ENCODE data around the gene MED22. TPM values are rescaled to one million over a fixed set of nuclear protein-coding genes. Genes with fewer than 3 reads are reported as not detected.

Gene MED22
- total RNA-seq, 1 donor from 2014 or later, result 49.2 TPM

GRCh38 chr9:133306242-133307204 lies 41.4 kb downstream of the MED22 start:
- Mint-ChIP-seq H3K4me3 (ENCODE audit: low read depth) (no peak overlapping the region), H3K27ac (no peak overlapping the region), H3K9me3 (ENCODE audit: low read depth) (peaks cover 8% of the 10 kb centered on the region), H3K36me3 (ENCODE audit: insufficient read depth) (no peaks in the 10 kb centered on the region), H3K27me3 (peaks cover 23% of the 10 kb centered on the region), H3K4me1 (ENCODE audit: low read depth) (no peaks in the 10 kb centered on the region)
- DNase-seq (ENCODE audit: low spot score, unreplicated experiment), result no peak
- TF ChIP-seq CTCF (IDR thresholded peaks at IDR 0.05; ENCODE audit: unreplicated experiment), result no peak

GRCh38 chr9:133305731-133306130 lies 42.2 kb downstream of the MED22 start:
- no peak overlapping the region for H3K27ac Mint-ChIP-seq
- H3K36me3 Mint-ChIP-seq (ENCODE audit: insufficient read depth), result no peaks in the 10 kb centered on the region
- no peak overlapping the region for H3K4me3 Mint-ChIP-seq (ENCODE audit: low read depth)
- peaks cover 23% of the 10 kb centered on the region for H3K27me3 Mint-ChIP-seq
- DNase-seq (ENCODE audit: low spot score, unreplicated experiment), result no peak
- no peaks in the 10 kb centered on the region for H3K4me1 Mint-ChIP-seq (ENCODE audit: low read depth)
- peaks cover 8% of the 10 kb centered on the region for H3K9me3 Mint-ChIP-seq (ENCODE audit: low read depth)
- TF ChIP-seq CTCF (IDR thresholded peaks at IDR 0.05; ENCODE audit: unreplicated experiment), result no peak

- H3K4me3 Mint-ChIP-seq (ENCODE audit: low read depth), result no peak overlapping the region
- peaks cover 1% of the 10 kb centered on the region for H3K4me1 Mint-ChIP-seq (ENCODE audit: low read depth)
- no peak for DNase-seq (ENCODE audit: low spot score, unreplicated experiment)
- no peak overlapping the region for H3K27ac Mint-ChIP-seq
- peaks cover 6% of the 10 kb centered on the region for H3K9me3 Mint-ChIP-seq (ENCODE audit: low read depth)
- peaks cover 23% of the 10 kb centered on the region for H3K27me3 Mint-ChIP-seq
- TF ChIP-seq CTCF (IDR thresholded peaks at IDR 0.05; ENCODE audit: unreplicated experiment), result no peak
- no peaks in the 10 kb centered on the region for H3K36me3 Mint-ChIP-seq (ENCODE audit: insufficient read depth)
Observed at GRCh38 chr9:133304477-133305377, 43.2 kb downstream of the MED22 start.

GRCh38 chr9:133304158-133304470 lies 43.8 kb downstream of the MED22 start:
- Mint-ChIP-seq H3K27me3 (peaks cover 23% of the 10 kb centered on the region), H3K4me3 (ENCODE audit: low read depth) (no peak overlapping the region), H3K27ac (no peak overlapping the region), H3K4me1 (ENCODE audit: low read depth) (peaks cover 5% of the 10 kb centered on the region), H3K36me3 (ENCODE audit: insufficient read depth) (no peaks in the 10 kb centered on the region), H3K9me3 (ENCODE audit: low read depth) (no peaks in the 10 kb centered on the region)
- no peak for TF ChIP-seq CTCF (IDR thresholded peaks at IDR 0.05; ENCODE audit: unreplicated experiment)
- DNase-seq (ENCODE audit: low spot score, unreplicated experiment), result no peak

All from progenitor cell of endocrine pancreas (in vitro differentiated cells).